K562 (cell line): ENCODE results near the gene LTBP2. TPM values are rescaled to one million over a fixed set of nuclear protein-coding genes. Genes with fewer than 3 reads are reported as not detected.

Experiments
- ATAC-seq: fragments of 200-7000 bp; cut with Tn5 transposase; 3 replicates; pipeline ENCODE4 v1.9.1; 2020; ENCODE audit warnings: moderate library complexity
- BruUV-seq: library from RNA; stranded (reverse); fragments of 400-500 nt; replicated peaks from 2 replicates; lab custom pipeline; 2021; lab: Mats Ljungman, UMichigan
- CTCF ChIA-PET: fragments of 300-600 bp; formaldehyde crosslinking; extraction: SDS; loops from one replicate; lab custom pipeline; 2021; ENCODE audit warnings: low intra/inter-chr PET ratio; lab: Yijun Ruan, JAX
- POLR2A ChIA-PET: fragments of 300-600, 350-650 bp; sonication (Branson Sonifier 250); formaldehyde crosslinking; extraction: SDS; loops from one replicate; lab custom pipeline; 2021; ENCODE audit warnings: antibody characterized with exemption, inconsistent platforms; lab: Yijun Ruan, JAX
- DNase-seq, 4 experiments: peaks; one replicate each; pipeline versions ENCODE4 v3.0.0 to v3.0.0-alpha.2; 2011 to 2018; ENCODE audit warnings: low spot score in 3 of 4, mixed read lengths in 3 of 4; ENCODE audit errors: extremely low read depth in 1 of 4
- FAIRE-seq: peaks from 2 replicates; lab custom pipeline; 2011; peaks lifted over from hg19 to GRCh38; lab: Jason Lieb, UNC
- H2AFZ ChIP-seq: 2 replicates; pipeline ENCODE4 v1.6.0; 2011; ENCODE audit warnings: low read depth, low read length, control low read depth, inconsistent platforms
- H3K27ac ChIP-seq: fragments of 200-600 bp; 3 replicates; pipeline ENCODE4 v1.8.0; 2011; ENCODE audit warnings: low read depth, mild to moderate bottlenecking, control low read depth, inconsistent platforms, low read length, moderate library complexity, mixed read lengths; ENCODE audit errors: extremely low read depth
- H3K27me3 ChIP-seq, 2 experiments: fragments of 300-600 bp in 1 of 2; 2 replicates in 1 of 2; 3 replicates in 1 of 2; pipeline versions ENCODE4 v1.6.0 to v1.8.0; 2011; ENCODE audit warnings: inconsistent platforms in 2 of 2, low read length in 2 of 2, mild to moderate bottlenecking in 1 of 2, mixed read lengths in 1 of 2, moderate library complexity in 1 of 2; ENCODE audit not compliant: control insufficient read depth in 2 of 2, insufficient read depth in 2 of 2
- H3K36me3 ChIP-seq: fragments of 300-600 bp; 3 replicates; pipeline ENCODE4 v1.8.0; 2011; ENCODE audit warnings: mild to moderate bottlenecking, low read length, inconsistent platforms; ENCODE audit not compliant: control insufficient read depth, insufficient read depth
- H3K4me1 ChIP-seq, 2 experiments: fragments of 200-600 bp in 1 of 2; replicated peaks in 1 of 2; 2 replicates in 1 of 2; 3 replicates in 1 of 2; pipeline versions ENCODE4 v1.5.1 to v1.8.0; 2011; ENCODE audit warnings: inconsistent platforms in 2 of 2, low read length in 2 of 2, mild to moderate bottlenecking in 1 of 2, mixed read lengths in 1 of 2, moderate library complexity in 1 of 2; ENCODE audit not compliant: control insufficient read depth in 2 of 2, insufficient read depth in 2 of 2
- H3K4me2 ChIP-seq: 2 replicates; pipeline ENCODE4 v1.6.1; 2011; ENCODE audit warnings: low read length, control low read depth, inconsistent platforms, mixed read lengths; ENCODE audit not compliant: insufficient read depth
- H3K4me3 ChIP-seq: fragments of 200-600 bp; sonication (generic), shearing (Covaris generic); 2 replicates; pipeline ENCODE4 v1.5.1; 2016; ENCODE audit warnings: control low read depth, inconsistent platforms
- H3K79me2 ChIP-seq: fragments of 200-600 bp; 3 replicates; pipeline ENCODE4 v1.8.0; 2011; ENCODE audit warnings: low read length, inconsistent platforms; ENCODE audit not compliant: control insufficient read depth, insufficient read depth
- H3K9ac ChIP-seq, 2 experiments: 2 replicates each; pipeline versions ENCODE4 v1.6.0 to v1.6.1; 2011; ENCODE audit warnings: low read depth in 2 of 2, low read length in 2 of 2, control low read depth in 1 of 2, inconsistent platforms in 1 of 2, mild to moderate bottlenecking in 1 of 2, mixed read lengths in 1 of 2; ENCODE audit not compliant: insufficient read depth in 1 of 2
- H3K9me1 ChIP-seq: one replicate; pipeline ENCODE4 v1.6.0; 2011; ENCODE audit warnings: inconsistent platforms, mild to moderate bottlenecking, low read length, moderate library complexity; ENCODE audit not compliant: control insufficient read depth, insufficient read depth
- H3K9me3 ChIP-seq: replicated peaks from 2 replicates; pipeline ENCODE4 v1.5.1; 2011; ENCODE audit warnings: low read depth, low read length, inconsistent platforms; ENCODE audit not compliant: control insufficient read depth, insufficient read depth
- H4K20me1 ChIP-seq: replicated peaks from 2 replicates; pipeline ENCODE4 v1.6.1; 2011; ENCODE audit warnings: low read length, inconsistent platforms, mixed read lengths; ENCODE audit not compliant: control insufficient read depth, insufficient read depth
- BRD9 ChIP-seq: fragments of 450-650 bp; IDR thresholded peaks from 2 replicates; pipeline ENCODE4 v1.6.1; 2018; ENCODE audit warnings: low read depth; ENCODE audit not compliant: partially characterized antibody
- CREB3 ChIP-seq: fragments of 450-650 bp; conservative IDR thresholded peaks from 2 replicates; pipeline ENCODE4 v1.6.1; 2016; ENCODE audit warnings: missing genetic modification characterization, low read depth, mild to moderate bottlenecking, missing compliant biosample characterization, moderate library complexity
- DIDO1 ChIP-seq: fragments of 450-650 bp; IDR thresholded peaks from 2 replicates; pipeline ENCODE4 v1.6.1; 2016; ENCODE audit warnings: low read depth, missing biosample characterization, missing genetic modification characterization
- FOS ChIP-seq: IDR thresholded peaks from 3 replicates; pipeline ENCODE4 v1.6.1; 2011; ENCODE audit not compliant: insufficient read length; ENCODE audit errors: extremely low read depth
- GTF2F1 ChIP-seq: IDR thresholded peaks from 2 replicates; pipeline ENCODE4 v1.6.1; 2011; ENCODE audit warnings: low read depth, low read length, improper control_type of control experiment
- HES1 ChIP-seq: fragments of 450-650 bp; IDR thresholded peaks from 2 replicates; pipeline ENCODE4 v1.6.1; 2016; ENCODE audit warnings: low read depth, mild to moderate bottlenecking, moderate library complexity
- HNRNPL ChIP-seq: fragments of 200-400 bp; formaldehyde crosslinking; IDR thresholded peaks from 2 replicates; pipeline ENCODE4 v1.6.1; 2017; ENCODE audit warnings: low read depth, mild to moderate bottlenecking, low read length
- KHSRP ChIP-seq: fragments of 450-650 bp; IDR thresholded peaks from 2 replicates; pipeline ENCODE4 v1.6.1; 2017
- NCOA4 ChIP-seq: fragments of 450-650 bp; IDR thresholded peaks from 2 replicates; pipeline ENCODE4 v1.6.1; 2018; ENCODE audit warnings: mild to moderate bottlenecking; ENCODE audit not compliant: partially characterized antibody
- NFE2L1 ChIP-seq: fragments of 450-650 bp; IDR thresholded peaks from 2 replicates; pipeline ENCODE4 v1.6.1; 2016; ENCODE audit warnings: missing genetic modification characterization, low read depth, mild to moderate bottlenecking, missing compliant biosample characterization, moderate library complexity, borderline replicate concordance
- NFIC ChIP-seq: fragments of 450-650 bp; IDR thresholded peaks from 2 replicates; pipeline ENCODE4 v1.6.1; 2017; ENCODE audit warnings: mild to moderate bottlenecking, inconsistent platforms
- NR0B1 ChIP-seq: fragments of 450-650 bp; IDR thresholded peaks from one replicate; pipeline ENCODE4 v1.6.1; 2018; ENCODE audit warnings: mild to moderate bottlenecking, moderate library complexity; ENCODE audit not compliant: partially characterized antibody
- POLR2A ChIP-seq: fragments of 450-650 bp; conservative IDR thresholded peaks from 2 replicates; pipeline ENCODE4 v1.6.1; 2016
- POLR2B ChIP-seq: fragments of 450-650 bp; IDR thresholded peaks from 2 replicates; pipeline ENCODE4 v1.6.1; 2018; ENCODE audit warnings: low read depth; ENCODE audit not compliant: partially characterized antibody
- SUPT5H ChIP-seq: fragments of 450-650 bp; IDR thresholded peaks from 2 replicates; pipeline ENCODE4 v1.6.1; 2016
- ZNF239 ChIP-seq: fragments of 250-450 bp; sonication (Bioruptor Pico); IDR thresholded peaks from 2 replicates; pipeline ENCODE4 v1.4.0; 2020; ENCODE audit warnings: mild to moderate bottlenecking
- ZNF395 ChIP-seq: fragments of 200-800 bp; sonication (Bioruptor generic); IDR thresholded peaks from 2 replicates; pipeline ENCODE4 v1.6.1; 2017; ENCODE audit warnings: missing genetic modification characterization, missing compliant biosample characterization
- ZNF76 ChIP-seq: fragments of 250-450 bp; sonication (Bioruptor Pico); IDR thresholded peaks from 2 replicates; pipeline ENCODE4 v1.4.0; 2020; ENCODE audit warnings: mild to moderate bottlenecking, moderate library complexity, borderline replicate concordance
- WGBS: fragments of 100-300 bp; shearing (Covaris generic); methylation state at CpG from one replicate; pipeline ENCODE4 v1.1.6; 2016; ENCODE audit warnings: low coverage, mixed read lengths; ENCODE audit not compliant: insufficient coverage; ENCODE audit errors: missing lambda C conversion rate; 5-methylcytosine and 5-hydroxymethylcytosine counted together
- in situ Hi-C: fragments of 300-500 bp; cut with MboI; formaldehyde crosslinking; loops from 4 replicates; pipeline ENCODE4 v1.15.0; 2018; ENCODE audit warnings: inconsistent platforms, mixed read lengths
- intact Hi-C: fragments of 100-400 bp; cut with micrococcal nuclease; formaldehyde crosslinking; loops from 2 replicates; pipeline ENCODE4 v1.14.2; 2022
- polyA plus RNA-seq, 8 experiments: library from polyadenylated mRNA; depleted of rRNA in 4 of 8; stranded (reverse) in 5 of 8; unstranded in 3 of 8; fragments of >200 nt; fragmentation: Nextera tagmentation in 2 of 8; fragmentation: Illumina TruSeq in 1 of 8; extraction: Ambion mirVana in 2 of 8; extraction: Trizol in 1 of 8; gene quantifications; 2 replicates each; pipeline versions ENCODE4 v1.2.1 to v1.2.3, GENCODE V29; 2011 to 2014; ENCODE audit warnings: inconsistent platforms in 1 of 8, missing spikeins in 1 of 8
- total RNA-seq, 7 experiments: library from RNA; depleted of rRNA in 6 of 7; stranded (reverse); fragments of >200 nt in 6 of 7; fragmentation: Illumina TruSeq in 2 of 7; extraction: Trizol in 2 of 7; gene quantifications; 2 replicates each; pipeline versions ENCODE4 v1.2.1 to v1.2.3, GENCODE V29; 2011 to 2021; ENCODE audit warnings: low replicate concordance in 1 of 7

LTBP2 gene
- total and polyA plus RNA-seq, 9 of the 15 experiments (the other 6 are each of a cell fraction or from before 2014, with no cell fraction given) = under 0.01 to 0.18 (median 0.03) TPM; not detected in 3

GRCh38 chr14:74638066-74638465 lies 26.0 kb upstream of the LTBP2 start:
- Histone ChIP-seq H3K9me3 (no peaks in the 10 kb centered on the region), H2AFZ (no peak overlapping the region), H3K36me3 (no peaks in the 10 kb centered on the region), H3K27ac (no peak overlapping the region), H4K20me1 (no peaks in the 10 kb centered on the region), H3K9ac (no peak overlapping the region), H3K27me3 (peaks cover 10 to 33% of the 10 kb centered on the region in 2 experiments; a peak in 4 of 5 replicates), H3K4me2 (no peak overlapping the region), H3K4me1 (no peaks in the 10 kb centered on the region), H3K79me2 (no peaks in the 10 kb centered on the region), H3K9me1 (no peaks in the 10 kb centered on the region), H3K4me3 (no peak overlapping the region)
- in situ Hi-C loops = no loop called here
- CTCF ChIA-PET = no interaction called here
- ATAC-seq = no peak
- intact Hi-C loops = no loop called here
- 0% methylated on average over 1 of the region's 7 CpGs for WGBS
- BruUV-seq = no TSS peak
- POLR2A ChIA-PET = interaction anchor here (1.0 to 1.7 kb wide), 3 partner anchors 10 to 20 kb away, joined by 3 to 6 read pairs (median 4); no protein-coding TSS in a partner anchor
- DNase-seq = no peak
- no peak for FAIRE-seq
- TF ChIP-seq HES1 = no peak
- TF ChIP-seq BRD9 = no peak
- no peak for TF ChIP-seq ZNF239
- no peak for TF ChIP-seq FOS
- no peak for TF ChIP-seq KHSRP
- TF ChIP-seq ZNF395 (CRISPR knock-in tag) = no peak
- no peak for TF ChIP-seq NCOA4
- no peak for TF ChIP-seq NFIC
- TF ChIP-seq ZNF76 (CRISPR knock-in tag) = no peak
- TF ChIP-seq NR0B1 = no peak
- no peak for TF ChIP-seq POLR2B
- no peak for TF ChIP-seq SUPT5H
- TF ChIP-seq GTF2F1 = no peak
- TF ChIP-seq CREB3 = no peak
- TF ChIP-seq NFE2L1 (tag) = no peak
- no peak for TF ChIP-seq POLR2A
- TF ChIP-seq DIDO1 (tag) = no peak
- TF ChIP-seq HNRNPL = no peak
